Measurements from ENCODE around the gene BTBD16. TPM values are rescaled to one million over a fixed set of nuclear protein-coding genes. Genes with fewer than 3 reads are reported as not detected.

Gene BTBD16
- total and polyA plus RNA-seq, 9 donors: 0.42 to 1.8 TPM; not detected in 7

- Histone ChIP-seq H3K9me3 (no peaks in the 10 kb centered on the region), H3K4me3 (no peak overlapping the region), H3K27ac (no peak overlapping the region), H3K4me1 (ENCODE audit: insufficient read depth) (no peaks in the 10 kb centered on the region), H3K27me3 (no peaks in the 10 kb centered on the region), H3K36me3 (no peaks in the 10 kb centered on the region)
- no peak for DNase-seq
- TF ChIP-seq POLR2A (IDR thresholded peaks at IDR 0.05) (no peak), EP300 (IDR thresholded peaks at IDR 0.05) (no peak)
- 63 to 74% (median 63%) methylated on average over 8 of the region's 8 CpGs for WGBS, 3 donors
- intact Hi-C loops (cut with DNase I): loop anchor here in 2 of 4 donors (5.0 to 10.0 kb wide), 2 partner anchors 85 to 87 kb away; no protein-coding TSS in a partner anchor
These were observed 76.2 kb downstream of the BTBD16 start for GRCh38 chr10:122347170-122347841.

GRCh38 chr10:122348512-122348911 is 77.4 kb downstream of the BTBD16 start:
- no peaks in the 10 kb centered on the region for H3K36me3 ChIP-seq
- WGBS, 3 donors: 73 to 89% (median 78%) methylated on average over 4 of the region's 4 CpGs
- no peak overlapping the region for H3K27ac ChIP-seq
- H3K9me3 ChIP-seq: no peaks in the 10 kb centered on the region
- TF ChIP-seq EP300 (IDR thresholded peaks at IDR 0.05) (no peak), CTCF (IDR thresholded peaks at IDR 0.05) (no peak), POLR2A (IDR thresholded peaks at IDR 0.05) (no peak)
- DNase-seq: no peak
- H3K4me1 ChIP-seq (ENCODE audit: insufficient read depth): no peaks in the 10 kb centered on the region
- no peak overlapping the region for H3K4me3 ChIP-seq
- intact Hi-C loops (cut with DNase I): loop anchor here in 2 of 4 donors (5.0 to 10.0 kb wide), 2 partner anchors 84 to 86 kb away; no protein-coding TSS in a partner anchor
- no peaks in the 10 kb centered on the region for H3K27me3 ChIP-seq

- H3K4me1 ChIP-seq (ENCODE audit: insufficient read depth): no peaks in the 10 kb centered on the region
- H3K36me3 ChIP-seq: no peaks in the 10 kb centered on the region
- no peak overlapping the region for H3K27ac ChIP-seq
- no peak overlapping the region for H3K4me3 ChIP-seq
- H3K9me3 ChIP-seq: no peaks in the 10 kb centered on the region
- TF ChIP-seq EP300 (IDR thresholded peaks at IDR 0.05): no peak
- no peaks in the 10 kb centered on the region for H3K27me3 ChIP-seq
- intact Hi-C loops (cut with DNase I): loop anchor here in 2 of 4 donors (5.0 to 10.0 kb wide), 2 partner anchors 83 to 86 kb away; no protein-coding TSS in a partner anchor
- WGBS, 3 donors: 85 to 87% (median 87%) methylated on average over 7 of the region's 7 CpGs
- DNase-seq: no peak
These were observed 77.9 kb downstream of the BTBD16 start for GRCh38 chr10:122348935-122349361.

GRCh38 chr10:122349758-122350369 is 78.8 kb downstream of the BTBD16 start:
- Histone ChIP-seq H3K27me3 (no peaks in the 10 kb centered on the region), H3K36me3 (no peaks in the 10 kb centered on the region), H3K4me3 (no peak overlapping the region), H3K9me3 (no peaks in the 10 kb centered on the region), H3K27ac (no peak overlapping the region), H3K4me1 (ENCODE audit: insufficient read depth) (no peaks in the 10 kb centered on the region)
- no peak for TF ChIP-seq POLR2A (IDR thresholded peaks at IDR 0.05)
- TF ChIP-seq CTCF (IDR thresholded peaks at IDR 0.05): no peak
- no peak for TF ChIP-seq EP300 (IDR thresholded peaks at IDR 0.05)
- DNase-seq: no peak
- intact Hi-C loops (cut with DNase I): loop anchor here in 2 of 4 donors (5.0 to 10.0 kb wide), 2 partner anchors 82 to 85 kb away; no protein-coding TSS in a partner anchor
- WGBS, 3 donors: 80 to 85% (median 83%) methylated on average over 3 of the region's 3 CpGs

GRCh38 chr10:122350893-122351292 is 79.8 kb downstream of the BTBD16 start:
- H3K27me3 ChIP-seq: no peaks in the 10 kb centered on the region
- H3K36me3 ChIP-seq: no peaks in the 10 kb centered on the region
- H3K4me1 ChIP-seq (ENCODE audit: insufficient read depth): no peaks in the 10 kb centered on the region
- TF ChIP-seq POLR2A (IDR thresholded peaks at IDR 0.05) (no peak), EP300 (IDR thresholded peaks at IDR 0.05) (no peak), CTCF (IDR thresholded peaks at IDR 0.05) (no peak)
- intact Hi-C loops (cut with DNase I): no loop called here
- H3K27ac ChIP-seq: no peak overlapping the region
- no peak for DNase-seq
- H3K9me3 ChIP-seq: no peaks in the 10 kb centered on the region
- 75 to 82% (median 78%) methylated on average over 12 of the region's 12 CpGs for WGBS, 3 donors
- no peak overlapping the region for H3K4me3 ChIP-seq

Measured in ovary (tissue), 9 donors.